ENCODE results near the gene ARNT2. TPM values are rescaled to one million over a fixed set of nuclear protein-coding genes. Genes with fewer than 3 reads are reported as not detected.

Gene ARNT2
- total RNA-seq, 1 donor from 2014 or later = 21.6 TPM

DNA sequence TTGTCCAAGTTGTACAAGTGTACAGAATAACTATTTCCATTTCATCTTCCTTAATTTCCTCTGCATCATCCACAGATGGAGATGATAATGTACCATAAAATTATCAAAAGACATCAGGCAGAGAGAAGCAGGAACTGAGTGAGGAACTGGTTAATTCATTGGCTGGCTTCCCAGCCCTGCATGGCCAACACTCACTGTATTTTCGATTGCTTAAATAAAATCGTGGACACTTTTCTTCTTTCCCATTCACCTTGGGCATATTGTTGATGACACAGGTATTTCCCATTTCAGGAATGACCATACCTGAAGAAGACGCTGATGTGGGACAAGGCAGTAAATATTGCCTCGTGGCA lies 146.7 kb downstream of the ARNT2 start:
- TF ChIP-seq, protein P1, sequence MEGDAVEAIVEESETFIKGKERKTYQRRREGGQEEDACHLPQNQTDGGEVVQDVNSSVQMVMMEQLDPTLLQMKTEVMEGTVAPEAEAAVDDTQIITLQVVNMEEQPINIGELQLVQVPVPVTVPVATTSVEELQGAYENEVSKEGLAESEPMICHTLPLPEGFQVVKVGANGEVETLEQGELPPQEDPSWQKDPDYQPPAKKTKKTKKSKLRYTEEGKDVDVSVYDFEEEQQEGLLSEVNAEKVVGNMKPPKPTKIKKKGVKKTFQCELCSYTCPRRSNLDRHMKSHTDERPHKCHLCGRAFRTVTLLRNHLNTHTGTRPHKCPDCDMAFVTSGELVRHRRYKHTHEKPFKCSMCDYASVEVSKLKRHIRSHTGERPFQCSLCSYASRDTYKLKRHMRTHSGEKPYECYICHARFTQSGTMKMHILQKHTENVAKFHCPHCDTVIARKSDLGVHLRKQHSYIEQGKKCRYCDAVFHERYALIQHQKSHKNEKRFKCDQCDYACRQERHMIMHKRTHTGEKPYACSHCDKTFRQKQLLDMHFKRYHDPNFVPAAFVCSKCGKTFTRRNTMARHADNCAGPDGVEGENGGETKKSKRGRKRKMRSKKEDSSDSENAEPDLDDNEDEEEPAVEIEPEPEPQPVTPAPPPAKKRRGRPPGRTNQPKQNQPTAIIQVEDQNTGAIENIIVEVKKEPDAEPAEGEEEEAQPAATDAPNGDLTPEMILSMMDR (IDR thresholded peaks at IDR 0.05; ENCODE audit: insufficient read depth, low read length, poor library complexity, severe bottlenecking) = no peak
- no peak overlapping the region for H3K4me3 ChIP-seq (ENCODE audit: low read depth, low read length)
- no peak for DNase-seq (ENCODE audit: low read depth)

GRCh38 chr15:80551348-80551747 lies 147.2 kb downstream of the ARNT2 start:
- no peak for DNase-seq (ENCODE audit: low read depth)
- no peaks in the 10 kb centered on the region for H3K36me3 ChIP-seq (ENCODE audit: control insufficient read depth, insufficient read depth, low read length)

More for the DNA sequence above, 146.7 kb downstream of the ARNT2 start:
- Histone ChIP-seq H3K36me3 (ENCODE audit: control insufficient read depth, insufficient read depth, low read length) (no peaks in the 10 kb centered on the region), H3K27me3 (ENCODE audit: control insufficient read depth, insufficient read depth, low read length) (no peaks in the 10 kb centered on the region)

GRCh38 chr15:80554560-80554959 lies 150.4 kb downstream of the ARNT2 start:
- no peaks in the 10 kb centered on the region for H3K27me3 ChIP-seq (ENCODE audit: control insufficient read depth, insufficient read depth, low read length)
- TF ChIP-seq, protein P1 (IDR thresholded peaks at IDR 0.05; ENCODE audit: insufficient read depth, low read length, poor library complexity, severe bottlenecking) = no peak
- DNase-seq (ENCODE audit: low read depth) = no peak

More at GRCh38 chr15:80551348-80551747, 147.2 kb downstream of the ARNT2 start:
- no peaks in the 10 kb centered on the region for H3K27me3 ChIP-seq (ENCODE audit: control insufficient read depth, insufficient read depth, low read length)
- TF ChIP-seq, protein P1 (IDR thresholded peaks at IDR 0.05; ENCODE audit: insufficient read depth, low read length, poor library complexity, severe bottlenecking) = no peak
- no peak overlapping the region for H3K4me3 ChIP-seq (ENCODE audit: low read depth, low read length)

GRCh38 chr15:80556694-80557367 lies 152.6 kb downstream of the ARNT2 start:
- no peak for DNase-seq (ENCODE audit: low read depth)
- Histone ChIP-seq H3K27me3 (ENCODE audit: control insufficient read depth, insufficient read depth, low read length) (no peaks in the 10 kb centered on the region), H3K36me3 (ENCODE audit: control insufficient read depth, insufficient read depth, low read length) (no peaks in the 10 kb centered on the region), H3K4me3 (ENCODE audit: low read depth, low read length) (no peak overlapping the region)
- TF ChIP-seq, protein P1 (IDR thresholded peaks at IDR 0.05; ENCODE audit: insufficient read depth, low read length, poor library complexity, severe bottlenecking) = no peak

More at GRCh38 chr15:80554560-80554959, 150.4 kb downstream of the ARNT2 start:
- H3K4me3 ChIP-seq (ENCODE audit: low read depth, low read length) = no peak overlapping the region
- no peaks in the 10 kb centered on the region for H3K36me3 ChIP-seq (ENCODE audit: control insufficient read depth, insufficient read depth, low read length)

DNA sequence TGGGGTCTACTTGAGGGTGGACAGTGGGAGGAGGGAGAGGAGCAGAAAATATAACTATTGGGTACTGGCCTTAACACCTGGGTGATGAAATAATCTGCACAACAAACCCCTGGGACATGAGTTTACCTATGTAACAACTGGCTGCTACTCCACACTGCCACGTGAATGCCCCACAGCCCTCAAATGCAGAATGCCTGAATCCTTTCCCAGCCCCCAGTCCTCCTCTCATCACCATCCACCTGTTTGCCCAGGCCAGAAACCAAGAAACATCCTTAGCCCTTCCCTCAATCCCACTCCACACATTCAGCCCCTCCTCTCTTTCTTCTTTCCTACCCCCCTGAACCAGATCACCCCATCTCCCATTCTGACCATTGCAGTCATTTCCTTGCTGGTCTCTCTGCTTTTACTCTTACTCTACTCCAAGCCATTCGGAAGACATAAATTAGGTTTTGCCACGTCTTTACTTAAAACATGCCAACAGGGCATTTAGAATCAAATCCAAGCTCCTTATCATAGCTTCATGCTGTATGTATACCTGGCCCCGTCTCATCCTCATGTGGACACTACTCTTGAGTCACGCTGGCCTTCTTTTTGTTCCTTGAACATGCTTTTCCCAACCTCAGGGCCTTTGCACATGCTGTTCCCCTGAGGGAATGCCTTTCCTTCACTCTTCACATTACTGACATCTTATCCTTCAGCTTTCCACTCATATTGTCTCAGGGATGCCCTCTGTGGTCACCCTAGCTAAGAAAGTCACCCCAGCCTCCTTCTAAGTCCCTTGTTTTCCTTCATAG lies 153.5 kb downstream of the ARNT2 start:
- no peak for DNase-seq (ENCODE audit: low read depth)

More for the DNA sequence above, 153.5 kb downstream of the ARNT2 start:
- Histone ChIP-seq H3K27me3 (ENCODE audit: control insufficient read depth, insufficient read depth, low read length) (no peaks in the 10 kb centered on the region), H3K4me3 (ENCODE audit: low read depth, low read length) (no peak overlapping the region), H3K36me3 (ENCODE audit: control insufficient read depth, insufficient read depth, low read length) (no peaks in the 10 kb centered on the region)
- TF ChIP-seq, protein P1 (IDR thresholded peaks at IDR 0.05; ENCODE audit: insufficient read depth, low read length, poor library complexity, severe bottlenecking) = no peak
